GM12892 (cell line): Measurements from ENCODE around the gene P3H2.

Experiments used
- POLR2A ChIP-seq: IDR thresholded peaks from 2 replicates; pipeline ENCODE4 v1.6.1; 2011; ENCODE audit warnings: low read depth, low read length, control low read depth
- POLR2AphosphoS5 ChIP-seq: IDR thresholded peaks from 2 replicates; pipeline ENCODE4 v1.6.1; 2011; ENCODE audit warnings: low read depth, low read length, control low read depth
- TAF1 ChIP-seq: IDR thresholded peaks from 2 replicates; pipeline ENCODE4 v1.6.1; 2011; ENCODE audit warnings: low read depth, mild to moderate bottlenecking, control low read depth, low read length, borderline replicate concordance

GRCh38 chr3:189937302-189938127 lies 183.2 kb downstream of the P3H2 start:
- TF ChIP-seq TAF1 (no peak), POLR2A (no peak), POLR2AphosphoS5 (no peak)
